Kidney (tissue), 14 donors: ENCODE measurements around the gene TSSK3. TPM values are rescaled to one million over a fixed set of nuclear protein-coding genes. Genes with fewer than 3 reads are reported as not detected.

Experiments used
- DNase-seq, 5 donors: peaks; one replicate each; pipeline ENCODE4 v3.0.0-alpha.2; 2013 to 2020
- FAIRE-seq: peaks from 2 replicates; lab custom pipeline; 2012; peaks lifted over from hg19 to GRCh38; lab: Jason Lieb, UNC
- H3K27ac ChIP-seq, 2 donors: one replicate each; pipeline ENCODE4 v1.7.0; 2013; ENCODE audit warnings: low read depth in 2 of 2, low read length in 2 of 2, inconsistent platforms in 1 of 2
- H3K27me3 ChIP-seq: one replicate; pipeline ENCODE4 v1.7.1; 2013; ENCODE audit warnings: low read length, inconsistent platforms; ENCODE audit not compliant: control insufficient read depth, insufficient read depth
- H3K36me3 ChIP-seq, 3 donors: one replicate each; pipeline versions ENCODE4 v1.7.0 to v1.7.1; 2013; ENCODE audit warnings: low read length in 3 of 3, control low read depth in 1 of 3, inconsistent platforms in 1 of 3; ENCODE audit not compliant: insufficient read depth in 3 of 3, control insufficient read depth in 2 of 3
- H3K4me1 ChIP-seq, 3 donors: one replicate each; pipeline versions ENCODE4 v1.7.0 to v1.7.1; 2013; ENCODE audit warnings: low read length in 3 of 3, inconsistent platforms in 1 of 3, low read depth in 1 of 3; ENCODE audit not compliant: control insufficient read depth in 2 of 3, insufficient read depth in 2 of 3
- H3K4me3 ChIP-seq, 3 donors: one replicate each; pipeline versions ENCODE4 v1.7.0 to v1.8.1; 2013; ENCODE audit warnings: low read length in 3 of 3, control low read depth in 1 of 3, inconsistent platforms in 1 of 3
- H3K9ac ChIP-seq, 3 donors: one replicate each; pipeline versions ENCODE4 v1.7.0 to v1.7.1; 2013; ENCODE audit warnings: low read length in 3 of 3, control low read depth in 1 of 3, inconsistent platforms in 1 of 3
- H3K9me3 ChIP-seq, 3 donors: one replicate each; pipeline versions ENCODE4 v1.7.0 to v1.7.1; 2013; ENCODE audit warnings: low read length in 3 of 3, control low read depth in 1 of 3, inconsistent platforms in 1 of 3; ENCODE audit not compliant: control insufficient read depth in 2 of 3, insufficient read depth in 1 of 3
- CTCF ChIP-seq: IDR thresholded peaks from 3 replicates; pipeline ENCODE4 v1.5.1; 2012; ENCODE audit warnings: mild to moderate bottlenecking, moderate library complexity, borderline replicate concordance; ENCODE audit not compliant: insufficient read depth; ENCODE audit errors: extremely low read depth
- intact Hi-C: fragments of 100-400 bp; cut with DNase I; formaldehyde crosslinking; loops from one replicate; pipeline ENCODE4 v1.11.1; 2022
- polyA plus RNA-seq: library from polyadenylated mRNA; stranded (reverse); fragments of 350-450 nt; fragmentation: Illumina TruSeq; extraction: RNeasy Lipid Tissue Mini Kit (QIAGEN cat#74804); gene quantifications from one replicate; pipeline ENCODE4 v1.2.3, GENCODE V29; 2014; ENCODE audit warnings: low read depth, low replicate concordance; ENCODE audit not compliant: insufficient read depth
- total RNA-seq: library from RNA; stranded (reverse); fragmentation: NEBNext Ultra II Directional; extraction: Animal tissue kit (Norgen Biotek cat#: 25700); gene quantifications from one replicate; pipeline ENCODE4 v1.2.1, GENCODE V29; 2021
- donor health status: control.
- donor health status: control.
- donor health status: control.
- donor health status: control.
- donor health status: control.
- donor health status: DM: yes; HTN: yes; CAD: no.
- donor health status: Normal renal cell carcinoma (clear cell type).

The TSSK3 gene
- total and polyA plus RNA-seq, 2 donors from 2014 or later = 4.3 TPM; not detected in 1

GRCh38 chr1:32376199-32376598 lies 13.9 kb downstream of the TSSK3 start:
- H3K4me1 ChIP-seq = no peaks in the 10 kb centered on the region
- peaks cover 3 to 85% (median 47%) of the 10 kb centered on the region in 3 donors for H3K36me3 ChIP-seq
- intact Hi-C loops = no loop called here
- no peak overlapping the region for H3K4me3 ChIP-seq
- H3K27ac ChIP-seq = no peak overlapping the region
- no peaks in the 10 kb centered on the region for H3K9me3 ChIP-seq
- H3K9ac ChIP-seq = no peak overlapping the region
- no peak for FAIRE-seq
- no peak for DNase-seq
- H3K27me3 ChIP-seq = no peaks in the 10 kb centered on the region
- TF ChIP-seq CTCF = no peak

DNA sequence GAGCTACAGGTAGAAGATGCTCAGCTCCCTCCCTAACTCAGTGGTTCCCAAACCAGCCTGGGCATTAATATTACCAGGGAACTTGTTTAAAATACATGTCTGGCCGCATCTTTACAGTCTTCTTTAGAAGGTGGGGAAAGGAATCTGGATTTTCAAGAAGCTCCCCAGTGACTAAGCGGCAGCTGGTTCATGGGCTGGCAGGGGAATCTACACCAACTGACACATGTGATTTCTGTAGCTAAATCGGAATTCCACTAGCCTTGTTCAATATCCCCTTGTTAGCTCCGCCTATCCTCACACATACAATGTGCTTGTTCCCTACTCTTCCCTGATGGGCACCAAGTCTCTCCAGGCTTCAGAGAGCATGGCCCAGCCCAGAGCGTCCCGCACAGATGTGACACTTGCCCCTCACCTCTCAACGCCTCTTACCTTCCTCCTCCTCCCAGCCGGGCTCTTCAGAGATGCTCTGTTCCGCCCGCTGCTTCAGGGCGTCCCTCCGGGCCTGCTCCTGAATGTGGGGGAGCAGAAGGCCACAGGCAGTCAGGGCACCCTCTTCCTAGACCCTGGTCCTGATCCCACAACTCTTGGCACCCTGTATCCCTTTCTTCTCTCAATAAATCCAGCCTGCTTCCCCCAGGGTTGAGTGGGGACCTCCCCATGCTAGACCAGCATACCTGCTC lies 15.3 kb downstream of the TSSK3 start:
- H3K4me3 ChIP-seq = no peak overlapping the region
- no peaks in the 10 kb centered on the region for H3K9me3 ChIP-seq
- H3K27ac ChIP-seq = no peak overlapping the region
- no peaks in the 10 kb centered on the region for H3K4me1 ChIP-seq
- TF ChIP-seq CTCF = no peak
- H3K9ac ChIP-seq = no peak overlapping the region
- peaks cover 5 to 83% (median 44%) of the 10 kb centered on the region in 3 donors for H3K36me3 ChIP-seq
- no peaks in the 10 kb centered on the region for H3K27me3 ChIP-seq
- intact Hi-C loops = no loop called here
- no peak for FAIRE-seq
- DNase-seq = no peak

DNA sequence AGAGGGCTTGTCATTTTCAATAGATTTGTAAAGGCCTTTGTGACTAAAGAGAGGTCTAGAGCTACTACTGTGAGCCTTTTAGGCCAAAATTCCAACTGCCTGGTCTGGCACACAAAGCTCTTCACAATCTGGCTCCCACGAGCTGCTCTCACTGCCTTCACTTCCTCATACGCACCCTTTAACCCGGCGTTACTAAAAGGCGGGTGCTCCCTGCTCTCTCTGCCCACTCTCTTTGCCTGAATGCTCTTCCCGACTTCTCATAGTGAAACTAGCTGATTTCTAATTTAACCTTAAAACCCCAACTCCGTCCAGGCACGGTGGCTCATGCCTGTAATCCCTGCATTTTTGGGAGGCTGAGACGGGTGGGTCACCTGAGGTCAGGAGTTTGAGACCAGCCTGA lies 17.7 kb downstream of the TSSK3 start:
- FAIRE-seq (no peak), DNase-seq (no peak)
- Histone ChIP-seq H3K9ac (no peak overlapping the region), H3K27ac (no peak overlapping the region), H3K9me3 (no peaks in the 10 kb centered on the region), H3K4me3 (no peak overlapping the region), H3K27me3 (no peaks in the 10 kb centered on the region), H3K4me1 (no peaks in the 10 kb centered on the region), H3K36me3 (peaks cover 7 to 87% (median 41%) of the 10 kb centered on the region in 3 donors)
- no peak for TF ChIP-seq CTCF
- intact Hi-C loops = no loop called here
